ENCODE results near the gene KMT2E. TPM values are rescaled to one million over a fixed set of nuclear protein-coding genes. Genes with fewer than 3 reads are reported as not detected.

KMT2E gene
- total RNA-seq, 2 experiments from 2014 or later = 295 to 296 TPM

GRCh38 chr7:105010504-105011130 is 3.4 kb upstream of the KMT2E start:
- TF ChIP-seq, protein P1, sequence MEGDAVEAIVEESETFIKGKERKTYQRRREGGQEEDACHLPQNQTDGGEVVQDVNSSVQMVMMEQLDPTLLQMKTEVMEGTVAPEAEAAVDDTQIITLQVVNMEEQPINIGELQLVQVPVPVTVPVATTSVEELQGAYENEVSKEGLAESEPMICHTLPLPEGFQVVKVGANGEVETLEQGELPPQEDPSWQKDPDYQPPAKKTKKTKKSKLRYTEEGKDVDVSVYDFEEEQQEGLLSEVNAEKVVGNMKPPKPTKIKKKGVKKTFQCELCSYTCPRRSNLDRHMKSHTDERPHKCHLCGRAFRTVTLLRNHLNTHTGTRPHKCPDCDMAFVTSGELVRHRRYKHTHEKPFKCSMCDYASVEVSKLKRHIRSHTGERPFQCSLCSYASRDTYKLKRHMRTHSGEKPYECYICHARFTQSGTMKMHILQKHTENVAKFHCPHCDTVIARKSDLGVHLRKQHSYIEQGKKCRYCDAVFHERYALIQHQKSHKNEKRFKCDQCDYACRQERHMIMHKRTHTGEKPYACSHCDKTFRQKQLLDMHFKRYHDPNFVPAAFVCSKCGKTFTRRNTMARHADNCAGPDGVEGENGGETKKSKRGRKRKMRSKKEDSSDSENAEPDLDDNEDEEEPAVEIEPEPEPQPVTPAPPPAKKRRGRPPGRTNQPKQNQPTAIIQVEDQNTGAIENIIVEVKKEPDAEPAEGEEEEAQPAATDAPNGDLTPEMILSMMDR (IDR thresholded peaks at IDR 0.05) = no peak
- peaks cover 37% of the 10 kb centered on the region for H3K4me1 ChIP-seq (ENCODE audit: insufficient read depth, low read length)
- intact Hi-C loops (cut with DNase I, micrococcal nuclease) = loop anchor here in 1 of 2 experiments (2.0 to 10.0 kb wide), 2 partner anchors 14 to 1274 kb away; partner anchors contain the start of gene NAMPT
- H3K36me3 ChIP-seq (ENCODE audit: insufficient read depth, low read length) = peaks cover 17% of the 10 kb centered on the region
- ChIA-PET POLR2A (interaction anchor here (0.7 to 10.2 kb wide), 16 partner anchors 7 to 378 kb away, joined by 3 to 560 read pairs (median 4); partner anchors contain the start of gene SRPK2), CTCF (interaction anchor here (1.4 to 14.8 kb wide), 5 partner anchors 9 to 44 kb away, joined by 3 to 159 read pairs (median 5); no protein-coding TSS in a partner anchor)
- peak overlapping the region; percentile 84 for H3K4me3 ChIP-seq (ENCODE audit: low read length)
- DNase-seq = peak in 1 of 14 experiments; percentile 33
- Mint-ChIP-seq H3K27me3 (peaks cover 13% of the 10 kb centered on the region), H3K4me3 (peak overlapping the region; percentile 97), H3K27ac (peak overlapping the region; percentile 100), H3K4me1 (ENCODE audit: low read depth) (peaks cover 52% of the 10 kb centered on the region), H3K9me3 (no peaks in the 10 kb centered on the region), H3K36me3 (ENCODE audit: low read depth) (peaks cover 90% of the 10 kb centered on the region)
- peak overlapping the region; percentile 100 for H3K27ac ChIP-seq (ENCODE audit: low read depth in 1 of 2, low read length in 2 of 2)
- H3K9me3 ChIP-seq (ENCODE audit: control insufficient read depth in 1 of 2, insufficient read depth in 1 of 2, low read length in 2 of 2) = no peaks in the 10 kb centered on the region
- H3K27me3 ChIP-seq (ENCODE audit: control insufficient read depth in 1 of 2, insufficient read depth in 2 of 2, low read length in 2 of 2) = no peaks in the 10 kb centered on the region
- no peak for ATAC-seq (ENCODE audit: poor library complexity)

- Histone ChIP-seq H3K36me3 (ENCODE audit: insufficient read depth, low read length) (peaks cover 17% of the 10 kb centered on the region), H3K4me3 (ENCODE audit: low read length) (peak overlapping the region; percentile 84), H3K27me3 (ENCODE audit: control insufficient read depth in 1 of 2, insufficient read depth in 2 of 2, low read length in 2 of 2) (no peaks in the 10 kb centered on the region), H3K9me3 (ENCODE audit: control insufficient read depth in 1 of 2, insufficient read depth in 1 of 2, low read length in 2 of 2) (no peaks in the 10 kb centered on the region), H3K4me1 (ENCODE audit: insufficient read depth, low read length) (peaks cover 30% of the 10 kb centered on the region), H3K27ac (ENCODE audit: low read depth in 1 of 2, low read length in 2 of 2) (peak overlapping the region; percentile 100)
- H3K27me3 Mint-ChIP-seq = peaks cover 13% of the 10 kb centered on the region
- CTCF ChIA-PET = interaction anchor here (0.6 to 14.8 kb wide), 5 partner anchors 21 to 43 kb away, joined by 4 to 159 read pairs (median 5); no protein-coding TSS in a partner anchor
- peak in 1 of 14 experiments; percentile 32 for DNase-seq
- H3K27ac Mint-ChIP-seq = peak overlapping the region; percentile 100
- TF ChIP-seq, protein P1 (IDR thresholded peaks at IDR 0.05) = no peak
- peaks cover 48% of the 10 kb centered on the region for H3K4me1 Mint-ChIP-seq (ENCODE audit: low read depth)
- POLR2A ChIA-PET = interaction anchor here (1.4 to 10.2 kb wide), 12 partner anchors 8 to 1274 kb away, joined by 3 to 560 read pairs (median 10); partner anchors contain the start of genes NAMPT and SRPK2
- peaks cover 92% of the 10 kb centered on the region for H3K36me3 Mint-ChIP-seq (ENCODE audit: low read depth)
- ATAC-seq (ENCODE audit: poor library complexity) = no peak
- no peaks in the 10 kb centered on the region for H3K9me3 Mint-ChIP-seq
- H3K4me3 Mint-ChIP-seq = peak overlapping the region; percentile 97
- intact Hi-C loops (cut with DNase I, micrococcal nuclease) = loop anchor here in 1 of 2 experiments (2.0 to 10.0 kb wide), 2 partner anchors 14 to 1274 kb away; partner anchors contain the start of gene NAMPT
Measured at GRCh38 chr7:105011141-105011830, 2.7 kb upstream of the KMT2E start.

GRCh38 chr7:105011831-105012502 is 2.0 kb upstream of the KMT2E start:
- H3K9me3 Mint-ChIP-seq = no peaks in the 10 kb centered on the region
- H3K36me3 Mint-ChIP-seq (ENCODE audit: low read depth) = peaks cover 89% of the 10 kb centered on the region
- intact Hi-C loops (cut with DNase I, micrococcal nuclease) = loop anchor here (1.0 to 10.0 kb wide), 5 partner anchors 15 to 1273 kb away; partner anchors contain the start of gene NAMPT (in 1 of the 2)
- peak overlapping the region; percentile 97 for H3K4me3 Mint-ChIP-seq
- peak in 7 of 14 experiments; percentile 10 to 58 (median 28) for DNase-seq
- peak overlapping the region; percentile 100 for H3K27ac ChIP-seq (ENCODE audit: low read depth in 1 of 2, low read length in 2 of 2)
- TF ChIP-seq, protein P1 (IDR thresholded peaks at IDR 0.05) = no peak
- peaks cover 16% of the 10 kb centered on the region for H3K36me3 ChIP-seq (ENCODE audit: insufficient read depth, low read length)
- H3K4me1 ChIP-seq (ENCODE audit: insufficient read depth, low read length) = peaks cover 25% of the 10 kb centered on the region
- peaks cover 48% of the 10 kb centered on the region for H3K4me1 Mint-ChIP-seq (ENCODE audit: low read depth)
- no peaks in the 10 kb centered on the region for H3K27me3 ChIP-seq (ENCODE audit: control insufficient read depth in 1 of 2, insufficient read depth in 2 of 2, low read length in 2 of 2)
- ATAC-seq (ENCODE audit: poor library complexity) = no peak
- peaks cover 13% of the 10 kb centered on the region for H3K27me3 Mint-ChIP-seq
- CTCF ChIA-PET = interaction anchor here (0.6 to 14.8 kb wide), 4 partner anchors 15 to 43 kb away, joined by 3 to 159 read pairs (median 4); no protein-coding TSS in a partner anchor
- POLR2A ChIA-PET = interaction anchor here (0.6 to 10.2 kb wide), 16 partner anchors 9 to 1273 kb away, joined by 3 to 560 read pairs (median 6); partner anchors contain the start of gene NAMPT
- H3K27ac Mint-ChIP-seq = peak overlapping the region; percentile 100
- H3K4me3 ChIP-seq (ENCODE audit: low read length) = peak overlapping the region; percentile 84
- H3K9me3 ChIP-seq (ENCODE audit: control insufficient read depth in 1 of 2, insufficient read depth in 1 of 2, low read length in 2 of 2) = no peaks in the 10 kb centered on the region
